PFSK-1 (cell line): ENCODE measurements around the gene SPATA16.

ENCODE experiments used
- FOXP2 ChIP-seq: optimal IDR thresholded peaks from 2 replicates; pipeline ENCODE3; 2011; ENCODE audit warnings: borderline replicate concordance, control low read depth, inconsistent platforms; ENCODE audit not compliant: insufficient read depth; ENCODE audit errors: extremely low read length, extremely low read depth
- POLR2AphosphoS5 ChIP-seq: IDR thresholded peaks from 2 replicates; pipeline ENCODE4 v1.6.1; 2012; ENCODE audit warnings: low read depth, mild to moderate bottlenecking, control low read depth, low read length, moderate library complexity
- REST ChIP-seq, 2 experiments: IDR thresholded peaks; 2 replicates each; pipeline versions ENCODE4 v1.6.1 to v1.8.0; 2011 to 2012; ENCODE audit warnings: low read depth in 2 of 2, low read length in 2 of 2, control low read depth in 1 of 2, inconsistent platforms in 1 of 2, mild to moderate bottlenecking in 1 of 2, moderate library complexity in 1 of 2; ENCODE audit not compliant: insufficient read depth in 1 of 2
- SIN3A ChIP-seq: IDR thresholded peaks from 2 replicates; pipeline ENCODE4 v1.6.1; 2012; ENCODE audit warnings: mild to moderate bottlenecking, low read length, moderate library complexity, borderline replicate concordance; ENCODE audit not compliant: insufficient read depth
- TAF1 ChIP-seq: IDR thresholded peaks from 2 replicates; pipeline ENCODE4 v1.6.1; 2012; ENCODE audit warnings: low read length, control low read depth, borderline replicate concordance; ENCODE audit not compliant: insufficient read depth

SPATA16 gene

GRCh38 chr3:173089283-173089682, 51.8 kb downstream of the SPATA16 start:
- TF ChIP-seq FOXP2: no peak
- TF ChIP-seq TAF1: no peak
- TF ChIP-seq POLR2AphosphoS5: no peak
- no peak for TF ChIP-seq SIN3A
- TF ChIP-seq REST (IDR thresholded peaks at IDR 0.05; ENCODE audit: insufficient read depth in 1 of 2, low read depth in 2 of 2, low read length in 2 of 2): no peak

DNA sequence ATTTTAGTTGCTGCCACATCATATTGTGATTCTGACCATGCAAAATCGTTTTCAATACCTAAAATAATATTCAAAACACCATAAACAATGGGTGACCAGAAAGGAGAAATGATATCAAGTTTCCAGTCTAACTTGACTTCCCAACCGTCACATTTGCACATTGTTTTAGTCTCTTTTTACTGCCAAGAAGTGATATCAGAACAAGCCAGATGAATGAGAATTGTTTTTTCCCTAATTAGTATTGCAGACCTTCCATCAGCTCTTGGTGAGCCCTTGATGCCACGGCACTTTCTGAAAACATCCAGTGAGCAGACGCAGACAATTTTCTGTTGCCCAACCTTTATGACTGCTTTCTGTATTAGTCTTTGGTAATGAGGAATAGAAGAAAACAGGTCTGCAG, 62.5 kb downstream of the SPATA16 start:
- TF ChIP-seq SIN3A (no peak), REST (IDR thresholded peaks at IDR 0.05; ENCODE audit: insufficient read depth in 1 of 2, low read depth in 2 of 2, low read length in 2 of 2) (no peak), POLR2AphosphoS5 (no peak), FOXP2 (no peak), TAF1 (no peak)

GRCh38 chr3:173066044-173067004, 74.7 kb downstream of the SPATA16 start:
- no peak for TF ChIP-seq POLR2AphosphoS5
- peak in 1 of 2 experiments; percentile 78; a peak in 2 of 4 replicates for TF ChIP-seq REST (IDR thresholded peaks at IDR 0.05; ENCODE audit: insufficient read depth in 1 of 2, low read depth in 2 of 2, low read length in 2 of 2)

- TF ChIP-seq POLR2AphosphoS5 (no peak), REST (IDR thresholded peaks at IDR 0.05; ENCODE audit: insufficient read depth in 1 of 2, low read depth in 2 of 2, low read length in 2 of 2) (no peak), TAF1 (no peak), SIN3A (no peak), FOXP2 (no peak)
Measured at GRCh38 chr3:173065543-173065981, 75.5 kb downstream of the SPATA16 start.

DNA sequence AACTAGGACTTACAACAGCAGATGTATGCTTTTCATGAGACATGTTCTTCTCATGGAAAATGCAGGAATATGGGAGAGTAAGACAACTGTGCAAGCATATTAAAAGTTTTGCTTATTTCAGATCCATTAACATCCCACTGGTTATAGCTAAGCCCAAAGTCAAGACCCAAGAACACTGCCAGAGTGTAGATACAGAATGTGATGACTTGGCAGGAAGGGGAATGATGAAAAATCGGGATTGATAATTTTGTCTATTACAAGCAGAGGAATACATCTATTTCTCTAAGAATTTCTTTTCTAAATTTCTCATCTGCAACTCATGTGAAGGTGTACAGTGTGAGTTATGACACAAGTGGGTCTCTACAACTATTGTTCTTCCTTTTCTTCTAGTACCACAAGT, 76.4 kb downstream of the SPATA16 start:
- TF ChIP-seq FOXP2 (no peak), POLR2AphosphoS5 (no peak), REST (IDR thresholded peaks at IDR 0.05; ENCODE audit: insufficient read depth in 1 of 2, low read depth in 2 of 2, low read length in 2 of 2) (no peak), TAF1 (no peak), SIN3A (no peak)
